CD4-positive, alpha-beta T cell treated with Interferon alpha-2 for 1 hour (primary cell): Measurements from ENCODE around the gene SMCO1.
"Not testable (repeated sequence)": the region's sequence is repeated elsewhere in the genome, so short reads cannot be mapped to it uniquely, and the experiment has no call there.

ENCODE experiments used
- DNase-seq, 2 donors: peaks; one replicate each; pipeline ENCODE4 v3.0.0-alpha.2; 2020 to 2022

SMCO1 gene

GRCh38 chr3:196514913-196515621 lies at the start of gene SMCO1:
SMCO1 (minus strand) TSS chr3:196515346; CDS start chr3:196515209, 137 bp downstream.
- DNase-seq: no peak

- peak in 1 of 2 donors; percentile 61 for DNase-seq
These were observed 48.6 kb upstream of the SMCO1 start for GRCh38 chr3:196563721-196564225.

GRCh38 chr3:196559826-196560225 lies 44.7 kb upstream of the SMCO1 start:
- no peak for DNase-seq

GRCh38 chr3:196558476-196558875 lies 43.3 kb upstream of the SMCO1 start:
- DNase-seq: no peak

- DNase-seq: no peak
These were observed 42.1 kb upstream of the SMCO1 start for GRCh38 chr3:196557236-196557635.

GRCh38 chr3:196555295-196555694 lies 40.1 kb upstream of the SMCO1 start:
- DNase-seq: no peak

- no peak for DNase-seq
These were observed 39.1 kb upstream of the SMCO1 start for GRCh38 chr3:196554205-196554604.

GRCh38 chr3:196553551-196553950 lies 38.4 kb upstream of the SMCO1 start:
- no peak for DNase-seq

GRCh38 chr3:196552253-196552652 lies 37.1 kb upstream of the SMCO1 start:
- no peak for DNase-seq

- not testable (repeated sequence) for DNase-seq
These were observed 35.0 kb upstream of the SMCO1 start for GRCh38 chr3:196550172-196550571.

GRCh38 chr3:196549312-196549711 lies 34.2 kb upstream of the SMCO1 start:
- not testable (repeated sequence) for DNase-seq

- DNase-seq: no peak
These were observed 31.9 kb upstream of the SMCO1 start for GRCh38 chr3:196547067-196547466.

GRCh38 chr3:196546537-196546936 lies 31.4 kb upstream of the SMCO1 start:
- no peak for DNase-seq

- no peak for DNase-seq
These were observed 29.4 kb upstream of the SMCO1 start for GRCh38 chr3:196544491-196544992.

- DNase-seq: no peak
These were observed 26.7 kb upstream of the SMCO1 start for GRCh38 chr3:196541684-196542445.

- peak; percentile 23 to 68 for DNase-seq
These were observed 22.3 kb upstream of the SMCO1 start for GRCh38 chr3:196537319-196537984.

- no peak for DNase-seq
These were observed 18.1 kb upstream of the SMCO1 start for GRCh38 chr3:196533260-196533681.

- no peak for DNase-seq
These were observed 16.3 kb upstream of the SMCO1 start for GRCh38 chr3:196531418-196531817.

GRCh38 chr3:196528639-196529233 lies 13.6 kb upstream of the SMCO1 start:
- DNase-seq: peak; percentile 57 to 78

GRCh38 chr3:196525141-196525540 lies 10.0 kb upstream of the SMCO1 start:
- DNase-seq: no peak

GRCh38 chr3:196524527-196524926 lies 9.4 kb upstream of the SMCO1 start:
- no peak for DNase-seq

GRCh38 chr3:196523841-196524240 lies 8.7 kb upstream of the SMCO1 start:
- no peak for DNase-seq

GRCh38 chr3:196521291-196521690 lies 6.1 kb upstream of the SMCO1 start:
- DNase-seq: not testable (repeated sequence)
